ENCODE results near the gene IFNL4. TPM values are rescaled to one million over a fixed set of nuclear protein-coding genes. Genes with fewer than 3 reads are reported as not detected.
"Not testable (repeated sequence)": the region's sequence is repeated elsewhere in the genome, so short reads cannot be mapped to it uniquely, and the experiment has no call there.

Gene IFNL4
- total and polyA plus RNA-seq, 2 experiments from 2014 or later: not detected

DNA sequence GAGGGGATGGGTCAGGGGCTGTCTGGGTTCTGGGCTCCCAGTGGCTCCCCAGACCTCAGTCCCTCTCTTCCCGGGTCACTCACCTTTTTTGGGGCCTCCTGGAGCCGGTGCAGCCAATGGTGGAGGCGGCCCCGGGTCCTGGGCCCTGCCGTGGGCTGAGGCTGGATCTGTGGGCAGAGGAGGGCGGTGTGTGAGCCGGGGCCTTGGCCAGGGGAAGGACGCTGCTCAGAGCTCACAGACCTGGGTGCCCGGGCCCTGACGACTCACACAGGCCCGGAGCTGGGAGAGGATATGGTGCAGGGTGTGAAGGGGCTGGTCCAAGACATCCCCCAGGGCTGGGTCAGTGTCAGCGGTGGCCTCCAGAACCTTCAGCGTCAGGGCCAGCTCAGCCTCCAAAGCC is 4.9 kb downstream of the IFNL4 start:
- not testable (repeated sequence) for DNase-seq (ENCODE audit: low spot score); H3K79me2 ChIP-seq (replicated peaks; ENCODE audit: insufficient read depth); H3K9me2 ChIP-seq (ENCODE audit: insufficient read depth); H2AFZ ChIP-seq; H3F3A ChIP-seq (replicated peaks; ENCODE audit: low read depth); H3K4me2 ChIP-seq; H3K27ac ChIP-seq (ENCODE audit: low read depth); H3K36me3 Mint-ChIP-seq (ENCODE audit: low read depth); H3K27ac Mint-ChIP-seq; ATAC-seq; H3K36me3 ChIP-seq (ENCODE audit: insufficient read depth); H3K4me3 Mint-ChIP-seq; H3K4me3 ChIP-seq; H3K4me1 ChIP-seq (ENCODE audit: insufficient read depth); H4K20me1 ChIP-seq (replicated peaks; ENCODE audit: insufficient read depth); H3K9me3 Mint-ChIP-seq; H3K4me1 Mint-ChIP-seq
- peaks cover 26% of the 10 kb centered on the region for H3K27me3 Mint-ChIP-seq (ENCODE audit: insufficient read depth, low read depth, poor library complexity)
- H3K27me3 ChIP-seq (ENCODE audit: insufficient read depth): peaks cover 43% of the 10 kb centered on the region

DNA sequence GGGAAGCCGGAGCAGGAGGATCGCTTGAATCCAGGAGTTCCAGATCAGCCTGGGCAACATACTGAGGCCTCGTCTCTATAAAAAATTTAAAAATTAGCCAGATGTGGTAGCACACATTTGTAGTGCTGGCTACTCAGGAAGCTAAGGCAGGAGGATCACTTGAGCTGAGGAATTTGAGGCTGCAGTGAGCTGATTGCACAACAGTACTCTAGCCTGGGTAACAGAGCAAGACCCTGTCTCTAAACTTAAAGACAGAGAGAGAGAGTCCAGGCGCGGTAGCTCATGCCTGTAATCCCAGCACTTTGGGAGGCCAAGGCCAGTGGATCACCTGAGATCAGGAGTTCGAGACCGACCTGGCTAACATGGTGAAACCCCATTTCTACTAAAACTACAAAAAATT is 8.2 kb downstream of the IFNL4 start:
- no peak overlapping the region for H3K4me3 ChIP-seq
- no peak overlapping the region for H3K27ac ChIP-seq (ENCODE audit: low read depth)
- no peaks in the 10 kb centered on the region for H3K9me2 ChIP-seq (ENCODE audit: insufficient read depth)
- Mint-ChIP-seq H3K36me3 (ENCODE audit: low read depth) (no peaks in the 10 kb centered on the region; the same call in 2 of the 3 replicates), H3K4me1 (peaks cover 2% of the 10 kb centered on the region; the same call in 1 of the 3 replicates), H3K9me3 (no peaks in the 10 kb centered on the region; the same call in 2 of the 3 replicates), H3K27ac (no peak overlapping the region), H3K27me3 (ENCODE audit: insufficient read depth, low read depth, poor library complexity) (peaks cover 8% of the 10 kb centered on the region), H3K4me3 (no peak overlapping the region)
- H3K36me3 ChIP-seq (ENCODE audit: insufficient read depth): no peaks in the 10 kb centered on the region
- H3K27me3 ChIP-seq (ENCODE audit: insufficient read depth): peaks cover 14% of the 10 kb centered on the region; the same call in 1 of the 2 replicates
- no peaks in the 10 kb centered on the region for H4K20me1 ChIP-seq (replicated peaks; ENCODE audit: insufficient read depth)
- H2AFZ ChIP-seq: no peak overlapping the region
- H3K79me2 ChIP-seq (replicated peaks; ENCODE audit: insufficient read depth): no peaks in the 10 kb centered on the region
- H3K4me2 ChIP-seq: no peak overlapping the region
- no peak for ATAC-seq
- DNase-seq (ENCODE audit: low spot score): no peak
- no peaks in the 10 kb centered on the region for H3F3A ChIP-seq (replicated peaks; ENCODE audit: low read depth)
- no peaks in the 10 kb centered on the region for H3K4me1 ChIP-seq (ENCODE audit: insufficient read depth)
- TF ChIP-seq EZH2phosphoT487 (IDR thresholded peaks at IDR 0.05; ENCODE audit: unreplicated experiment) (no peak), ZNF331 (CRISPR knock-in tag; IDR thresholded peaks at IDR 0.05; ENCODE audit: low read depth) (no peak), ZNF114 (CRISPR knock-in tag; IDR thresholded peaks at IDR 0.05) (no peak), CREB1 (CRISPR knock-in tag; IDR thresholded peaks at IDR 0.05; ENCODE audit: low read depth) (no peak), EZH2 (IDR thresholded peaks at IDR 0.05; ENCODE audit: low read depth, unreplicated experiment) (no peak), NANOG (IDR thresholded peaks at IDR 0.05; ENCODE audit: borderline replicate concordance) (no peak), JUNB (IDR thresholded peaks at IDR 0.05; ENCODE audit: unreplicated experiment) (no peak), POLR2AphosphoS5 (IDR thresholded peaks at IDR 0.05; ENCODE audit: low read depth) (no peak)
- TF ChIP-seq, protein P1, sequence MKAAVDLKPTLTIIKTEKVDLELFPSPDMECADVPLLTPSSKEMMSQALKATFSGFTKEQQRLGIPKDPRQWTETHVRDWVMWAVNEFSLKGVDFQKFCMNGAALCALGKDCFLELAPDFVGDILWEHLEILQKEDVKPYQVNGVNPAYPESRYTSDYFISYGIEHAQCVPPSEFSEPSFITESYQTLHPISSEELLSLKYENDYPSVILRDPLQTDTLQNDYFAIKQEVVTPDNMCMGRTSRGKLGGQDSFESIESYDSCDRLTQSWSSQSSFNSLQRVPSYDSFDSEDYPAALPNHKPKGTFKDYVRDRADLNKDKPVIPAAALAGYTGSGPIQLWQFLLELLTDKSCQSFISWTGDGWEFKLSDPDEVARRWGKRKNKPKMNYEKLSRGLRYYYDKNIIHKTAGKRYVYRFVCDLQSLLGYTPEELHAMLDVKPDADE (IDR thresholded peaks at IDR 0.05): no peak
- TF ChIP-seq, protein P2, sequence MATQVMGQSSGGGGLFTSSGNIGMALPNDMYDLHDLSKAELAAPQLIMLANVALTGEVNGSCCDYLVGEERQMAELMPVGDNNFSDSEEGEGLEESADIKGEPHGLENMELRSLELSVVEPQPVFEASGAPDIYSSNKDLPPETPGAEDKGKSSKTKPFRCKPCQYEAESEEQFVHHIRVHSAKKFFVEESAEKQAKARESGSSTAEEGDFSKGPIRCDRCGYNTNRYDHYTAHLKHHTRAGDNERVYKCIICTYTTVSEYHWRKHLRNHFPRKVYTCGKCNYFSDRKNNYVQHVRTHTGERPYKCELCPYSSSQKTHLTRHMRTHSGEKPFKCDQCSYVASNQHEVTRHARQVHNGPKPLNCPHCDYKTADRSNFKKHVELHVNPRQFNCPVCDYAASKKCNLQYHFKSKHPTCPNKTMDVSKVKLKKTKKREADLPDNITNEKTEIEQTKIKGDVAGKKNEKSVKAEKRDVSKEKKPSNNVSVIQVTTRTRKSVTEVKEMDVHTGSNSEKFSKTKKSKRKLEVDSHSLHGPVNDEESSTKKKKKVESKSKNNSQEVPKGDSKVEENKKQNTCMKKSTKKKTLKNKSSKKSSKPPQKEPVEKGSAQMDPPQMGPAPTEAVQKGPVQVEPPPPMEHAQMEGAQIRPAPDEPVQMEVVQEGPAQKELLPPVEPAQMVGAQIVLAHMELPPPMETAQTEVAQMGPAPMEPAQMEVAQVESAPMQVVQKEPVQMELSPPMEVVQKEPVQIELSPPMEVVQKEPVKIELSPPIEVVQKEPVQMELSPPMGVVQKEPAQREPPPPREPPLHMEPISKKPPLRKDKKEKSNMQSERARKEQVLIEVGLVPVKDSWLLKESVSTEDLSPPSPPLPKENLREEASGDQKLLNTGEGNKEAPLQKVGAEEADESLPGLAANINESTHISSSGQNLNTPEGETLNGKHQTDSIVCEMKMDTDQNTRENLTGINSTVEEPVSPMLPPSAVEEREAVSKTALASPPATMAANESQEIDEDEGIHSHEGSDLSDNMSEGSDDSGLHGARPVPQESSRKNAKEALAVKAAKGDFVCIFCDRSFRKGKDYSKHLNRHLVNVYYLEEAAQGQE (IDR thresholded peaks at IDR 0.05; ENCODE audit: unreplicated experiment): no peak
- TF ChIP-seq, protein P3, sequence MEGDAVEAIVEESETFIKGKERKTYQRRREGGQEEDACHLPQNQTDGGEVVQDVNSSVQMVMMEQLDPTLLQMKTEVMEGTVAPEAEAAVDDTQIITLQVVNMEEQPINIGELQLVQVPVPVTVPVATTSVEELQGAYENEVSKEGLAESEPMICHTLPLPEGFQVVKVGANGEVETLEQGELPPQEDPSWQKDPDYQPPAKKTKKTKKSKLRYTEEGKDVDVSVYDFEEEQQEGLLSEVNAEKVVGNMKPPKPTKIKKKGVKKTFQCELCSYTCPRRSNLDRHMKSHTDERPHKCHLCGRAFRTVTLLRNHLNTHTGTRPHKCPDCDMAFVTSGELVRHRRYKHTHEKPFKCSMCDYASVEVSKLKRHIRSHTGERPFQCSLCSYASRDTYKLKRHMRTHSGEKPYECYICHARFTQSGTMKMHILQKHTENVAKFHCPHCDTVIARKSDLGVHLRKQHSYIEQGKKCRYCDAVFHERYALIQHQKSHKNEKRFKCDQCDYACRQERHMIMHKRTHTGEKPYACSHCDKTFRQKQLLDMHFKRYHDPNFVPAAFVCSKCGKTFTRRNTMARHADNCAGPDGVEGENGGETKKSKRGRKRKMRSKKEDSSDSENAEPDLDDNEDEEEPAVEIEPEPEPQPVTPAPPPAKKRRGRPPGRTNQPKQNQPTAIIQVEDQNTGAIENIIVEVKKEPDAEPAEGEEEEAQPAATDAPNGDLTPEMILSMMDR (conservative IDR thresholded peaks at IDR 0.05; ENCODE audit: low read depth in 2 of 2): no peak

Measured in GM23338 (cell line).